HUES6 (cell line): ENCODE data around the gene MAD1L1.

Experiments
- H3K27ac ChIP-seq: 2 replicates; pipeline ENCODE4 v1.7.0; 2013; ENCODE audit warnings: low read depth, mild to moderate bottlenecking, low read length, inconsistent platforms
- H3K27me3 ChIP-seq: 2 replicates; pipeline ENCODE4 v1.6.1; 2013; ENCODE audit warnings: low read length; ENCODE audit not compliant: control insufficient read depth, insufficient read depth
- H3K36me3 ChIP-seq: 2 replicates; pipeline ENCODE4 v1.6.1; 2013; ENCODE audit warnings: low read length; ENCODE audit not compliant: control insufficient read depth, insufficient read depth
- H3K4me1 ChIP-seq: 2 replicates; pipeline ENCODE4 v1.6.1; 2013; ENCODE audit warnings: low read length; ENCODE audit not compliant: control insufficient read depth, insufficient read depth
- H3K4me3 ChIP-seq: 2 replicates; pipeline ENCODE4 v1.5.1; 2013; ENCODE audit warnings: low read depth, low read length
- H3K9ac ChIP-seq: one replicate; pipeline ENCODE4 v1.6.1; 2013; ENCODE audit warnings: mild to moderate bottlenecking, low read length
- H3K9me3 ChIP-seq: 2 replicates; pipeline ENCODE4 v1.6.1; 2013; ENCODE audit warnings: low read depth, low read length; ENCODE audit not compliant: control insufficient read depth, insufficient read depth

MAD1L1 gene

DNA sequence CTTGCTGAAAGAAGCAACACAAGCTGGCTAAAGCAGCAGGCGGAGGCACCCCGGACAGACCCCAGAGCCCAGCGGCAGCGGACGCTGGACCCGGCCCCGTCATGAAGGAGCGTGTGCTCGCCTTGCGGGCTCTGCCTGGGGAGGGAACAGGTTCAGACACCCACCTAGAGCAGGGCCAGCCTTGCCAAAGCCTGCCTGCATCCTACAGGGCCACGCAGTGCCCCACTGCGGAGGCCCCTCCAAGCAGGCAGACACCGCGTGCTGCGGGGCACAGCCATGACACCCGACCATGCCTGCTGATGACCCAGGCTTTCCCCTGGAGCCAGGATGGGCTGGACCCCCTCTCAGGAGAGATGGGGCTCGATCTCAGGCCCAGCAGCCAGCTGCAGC lies 91.7 kb downstream of the MAD1L1 start:
- no peak overlapping the region for H3K9ac ChIP-seq
- H3K36me3 ChIP-seq, result peaks cover 37% of the 10 kb centered on the region
- no peak overlapping the region for H3K4me3 ChIP-seq
- H3K27ac ChIP-seq, result 0 out of 2 replicates have a peak overlapping the region, but pooled peaks have one; percentile 22
- H3K9me3 ChIP-seq, result peaks cover 2% of the 10 kb centered on the region; the same call in 1 of the 2 replicates
- peaks cover 6% of the 10 kb centered on the region; the same call in 1 of the 2 replicates for H3K4me1 ChIP-seq
- no peaks in the 10 kb centered on the region for H3K27me3 ChIP-seq

GRCh38 chr7:2140216-2141020 lies 92.3 kb downstream of the MAD1L1 start:
- Histone ChIP-seq H3K27ac (peak overlapping the region; percentile 45; the same call in 1 of the 2 replicates), H3K4me1 (peaks cover 6% of the 10 kb centered on the region; the same call in 1 of the 2 replicates), H3K9me3 (peaks cover 4% of the 10 kb centered on the region; the same call in 1 of the 2 replicates), H3K27me3 (no peaks in the 10 kb centered on the region), H3K36me3 (peaks cover 37% of the 10 kb centered on the region), H3K4me3 (no peak overlapping the region), H3K9ac (no peak overlapping the region)

DNA sequence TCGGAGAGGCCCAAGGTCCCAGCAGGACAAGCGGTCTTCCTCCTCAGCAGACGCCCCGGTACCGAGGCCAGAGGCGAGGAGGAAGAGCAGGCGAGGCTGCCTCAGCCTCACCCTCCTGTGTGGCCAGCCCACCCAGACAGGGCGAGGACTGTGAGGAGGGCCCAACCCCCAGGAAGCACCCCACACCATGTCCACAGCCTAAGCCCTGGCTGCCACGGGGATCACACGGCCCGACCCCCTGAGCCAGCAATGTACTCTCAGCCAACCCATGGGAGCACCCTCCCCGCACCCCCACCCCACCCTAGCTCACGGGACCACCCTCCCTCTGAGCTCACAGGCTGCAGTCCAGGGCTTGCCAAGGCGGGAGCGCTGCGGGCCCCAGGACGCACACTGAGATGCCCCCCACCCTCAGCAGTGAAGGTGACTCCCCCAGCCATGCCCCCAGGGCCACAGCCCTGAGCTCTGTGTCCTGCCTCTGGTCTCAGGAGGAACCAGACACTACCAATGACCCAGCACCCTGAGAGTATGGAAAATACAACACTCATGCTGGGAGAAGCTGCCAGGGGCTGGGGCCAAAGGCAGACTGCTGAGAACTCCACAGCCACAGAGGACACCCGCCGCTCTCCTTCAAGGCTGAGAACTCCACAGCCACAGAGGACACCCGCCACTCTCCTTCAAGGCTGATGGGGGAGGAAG lies 93.6 kb downstream of the MAD1L1 start:
- H3K4me3 ChIP-seq, result no peak overlapping the region
- peaks cover 4% of the 10 kb centered on the region; the same call in 1 of the 2 replicates for H3K9me3 ChIP-seq
- H3K27ac ChIP-seq, result no peak overlapping the region
- peaks cover 6% of the 10 kb centered on the region; the same call in 1 of the 2 replicates for H3K4me1 ChIP-seq
- peaks cover 30% of the 10 kb centered on the region for H3K36me3 ChIP-seq
- no peaks in the 10 kb centered on the region for H3K27me3 ChIP-seq
- H3K9ac ChIP-seq, result no peak overlapping the region

GRCh38 chr7:2138146-2138765 lies 94.5 kb downstream of the MAD1L1 start:
- H3K27me3 ChIP-seq, result no peaks in the 10 kb centered on the region
- no peak overlapping the region for H3K27ac ChIP-seq
- H3K4me3 ChIP-seq, result no peak overlapping the region
- no peak overlapping the region for H3K9ac ChIP-seq
- peaks cover 28% of the 10 kb centered on the region for H3K36me3 ChIP-seq
- peaks cover 4% of the 10 kb centered on the region; the same call in 1 of the 2 replicates for H3K9me3 ChIP-seq
- H3K4me1 ChIP-seq, result peaks cover 6% of the 10 kb centered on the region; the same call in 1 of the 2 replicates

DNA sequence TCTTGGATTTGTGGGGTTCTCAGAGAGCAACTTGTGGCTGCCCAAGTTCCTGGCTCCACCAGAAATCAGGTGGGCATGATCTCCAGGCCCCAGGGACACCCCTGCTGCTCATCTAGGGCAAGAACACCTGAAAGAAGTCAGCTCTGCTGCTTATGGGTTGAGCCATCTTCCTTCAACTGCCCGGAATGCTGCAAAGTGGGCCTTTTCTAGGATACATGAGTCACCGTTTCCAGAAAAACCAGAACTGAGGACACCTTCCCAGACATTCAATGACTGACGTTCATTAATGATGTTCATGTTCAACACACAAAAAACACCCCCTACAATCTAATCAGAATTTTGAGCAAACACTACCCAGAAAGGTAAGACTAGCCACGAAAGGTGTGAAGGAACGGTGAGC lies 98.0 kb downstream of the MAD1L1 start:
- Histone ChIP-seq H3K36me3 (peaks cover 36% of the 10 kb centered on the region), H3K4me1 (no peaks in the 10 kb centered on the region), H3K9ac (no peak overlapping the region)

GRCh38 chr7:2132243-2132642 lies 100.5 kb downstream of the MAD1L1 start:
- peaks cover 34% of the 10 kb centered on the region for H3K36me3 ChIP-seq
- no peaks in the 10 kb centered on the region for H3K4me1 ChIP-seq
- H3K9me3 ChIP-seq, result peaks cover 4% of the 10 kb centered on the region; the same call in 1 of the 2 replicates
- H3K9ac ChIP-seq, result no peak overlapping the region
- no peak overlapping the region for H3K27ac ChIP-seq
- H3K4me3 ChIP-seq, result no peak overlapping the region
- H3K27me3 ChIP-seq, result no peaks in the 10 kb centered on the region

More for the DNA sequence above, 98.0 kb downstream of the MAD1L1 start:
- no peak overlapping the region for H3K4me3 ChIP-seq
- H3K27ac ChIP-seq, result no peak overlapping the region
- no peaks in the 10 kb centered on the region for H3K27me3 ChIP-seq
- peaks cover 4% of the 10 kb centered on the region; the same call in 1 of the 2 replicates for H3K9me3 ChIP-seq

DNA sequence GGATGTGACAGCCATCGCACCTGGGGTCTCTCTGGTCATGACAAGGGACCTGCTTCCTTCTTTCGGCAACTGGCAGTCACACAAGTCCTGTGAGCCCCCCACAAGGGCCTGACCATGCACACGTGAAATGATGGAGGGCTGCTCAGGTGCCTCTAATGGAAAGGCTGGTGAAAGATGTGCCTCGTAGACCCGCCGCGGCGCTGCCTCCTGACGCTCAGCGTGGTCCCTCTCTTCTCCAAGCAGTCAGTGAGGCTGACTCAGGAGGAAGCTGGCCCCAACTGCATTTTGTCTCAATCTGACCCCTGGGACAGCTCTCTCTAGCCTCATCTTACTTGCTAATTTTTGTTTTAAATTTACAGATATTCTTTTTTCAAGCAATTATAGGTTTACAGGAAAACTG lies 100.9 kb downstream of the MAD1L1 start:
- Histone ChIP-seq H3K4me3 (no peak overlapping the region), H3K27ac (no peak overlapping the region), H3K36me3 (peaks cover 38% of the 10 kb centered on the region), H3K27me3 (no peaks in the 10 kb centered on the region), H3K9me3 (peaks cover 4% of the 10 kb centered on the region; the same call in 1 of the 2 replicates), H3K9ac (no peak overlapping the region), H3K4me1 (no peaks in the 10 kb centered on the region)

DNA sequence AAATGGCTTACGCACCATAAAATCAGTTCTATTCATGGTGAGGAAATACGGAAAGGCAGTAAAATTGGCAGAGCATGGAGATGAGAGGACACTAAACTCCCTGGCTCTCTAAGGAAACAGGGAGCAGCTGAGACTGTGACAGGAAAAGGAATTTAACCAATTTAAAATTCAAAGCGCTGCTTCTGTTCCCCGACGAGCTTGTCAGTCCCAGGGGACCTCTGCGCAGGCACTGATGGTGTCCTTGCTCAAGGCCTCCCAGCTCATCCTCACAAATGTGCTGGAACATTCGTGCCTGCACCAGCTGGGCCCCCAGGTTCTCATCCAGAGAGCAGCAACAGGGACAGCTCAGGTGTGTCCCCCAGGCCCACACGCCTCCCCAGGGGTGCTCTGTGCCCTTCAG lies 101.4 kb downstream of the MAD1L1 start:
- peaks cover 4% of the 10 kb centered on the region; the same call in 1 of the 2 replicates for H3K9me3 ChIP-seq
- H3K4me3 ChIP-seq, result no peak overlapping the region
- H3K9ac ChIP-seq, result no peak overlapping the region
- no peaks in the 10 kb centered on the region for H3K27me3 ChIP-seq
- H3K27ac ChIP-seq, result no peak overlapping the region
- no peaks in the 10 kb centered on the region for H3K4me1 ChIP-seq
- H3K36me3 ChIP-seq, result peaks cover 34% of the 10 kb centered on the region

DNA sequence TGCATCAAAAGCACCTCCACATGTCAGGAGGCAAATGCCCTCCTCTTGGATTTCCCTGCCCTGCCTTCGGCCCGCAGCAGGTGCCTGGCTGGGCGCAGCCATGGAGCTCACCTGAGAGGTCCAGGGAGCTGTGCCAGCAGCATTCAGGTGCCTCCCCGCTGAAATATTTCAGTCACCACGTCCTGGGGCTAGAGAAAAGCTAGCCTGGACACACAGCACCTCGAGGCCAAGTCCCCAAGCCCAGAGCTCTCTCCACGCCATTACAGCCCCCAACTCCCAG lies 102.7 kb downstream of the MAD1L1 start:
- no peaks in the 10 kb centered on the region for H3K4me1 ChIP-seq
- peaks cover 28% of the 10 kb centered on the region for H3K36me3 ChIP-seq
- H3K27me3 ChIP-seq, result no peaks in the 10 kb centered on the region

DNA sequence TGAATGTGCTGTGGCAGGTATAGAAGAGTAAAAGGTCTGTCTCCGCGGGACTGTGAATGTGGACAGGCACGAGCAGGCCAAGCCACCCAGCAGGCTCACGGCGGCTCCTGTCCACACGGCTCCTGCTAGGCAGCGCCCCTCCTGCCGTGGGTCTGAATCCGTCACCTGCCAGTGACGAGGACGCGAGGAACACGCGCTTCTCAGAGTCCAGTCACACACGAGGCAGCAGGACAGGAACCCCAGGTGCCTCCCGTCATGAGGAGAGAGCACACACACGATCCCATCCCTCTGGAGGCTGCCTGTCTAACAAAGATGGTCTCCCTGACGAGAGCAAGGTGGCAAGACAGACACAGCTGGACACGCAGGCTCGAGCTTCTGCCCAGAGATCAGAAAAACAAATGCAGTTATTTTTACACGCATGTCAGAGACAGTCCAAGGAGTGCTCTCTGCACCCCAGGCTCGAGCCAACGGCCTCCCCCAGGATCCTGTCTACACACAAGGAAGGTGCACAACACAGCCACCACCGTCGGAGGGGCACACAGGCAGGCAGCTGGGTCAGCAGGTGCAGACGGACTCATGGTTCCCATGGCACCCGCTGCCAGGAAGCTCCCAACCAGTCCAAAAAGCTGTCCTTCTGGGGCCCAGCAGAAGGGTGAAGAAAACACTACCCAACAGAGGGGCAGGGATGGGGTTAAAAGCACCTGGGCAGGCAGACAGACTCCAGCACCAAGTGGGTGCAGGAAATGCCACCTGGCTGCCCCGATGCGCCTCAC lies 103.2 kb downstream of the MAD1L1 start:
- H3K9me3 ChIP-seq, result no peaks in the 10 kb centered on the region
- 0 out of 2 replicates have a peak overlapping the region, but pooled peaks have one; percentile 10 for H3K27ac ChIP-seq
- H3K9ac ChIP-seq, result peak overlapping the region; percentile 9
- H3K36me3 ChIP-seq, result peaks cover 25% of the 10 kb centered on the region
- H3K27me3 ChIP-seq, result no peaks in the 10 kb centered on the region
- H3K4me3 ChIP-seq, result no peak overlapping the region
- no peaks in the 10 kb centered on the region for H3K4me1 ChIP-seq

More for the DNA sequence above, 102.7 kb downstream of the MAD1L1 start:
- Histone ChIP-seq H3K9ac (no peak overlapping the region), H3K27ac (no peak overlapping the region), H3K9me3 (no peaks in the 10 kb centered on the region), H3K4me3 (no peak overlapping the region)
